Inferior parietal cortex (tissue), 1 donor: Measurements from ENCODE around the gene DCAF7.

Experiments
- DNase-seq: peaks from one replicate; pipeline ENCODE4 v3.0.0-alpha.2; 2016; ENCODE audit errors: extremely low spot score

Gene DCAF7

DNA sequence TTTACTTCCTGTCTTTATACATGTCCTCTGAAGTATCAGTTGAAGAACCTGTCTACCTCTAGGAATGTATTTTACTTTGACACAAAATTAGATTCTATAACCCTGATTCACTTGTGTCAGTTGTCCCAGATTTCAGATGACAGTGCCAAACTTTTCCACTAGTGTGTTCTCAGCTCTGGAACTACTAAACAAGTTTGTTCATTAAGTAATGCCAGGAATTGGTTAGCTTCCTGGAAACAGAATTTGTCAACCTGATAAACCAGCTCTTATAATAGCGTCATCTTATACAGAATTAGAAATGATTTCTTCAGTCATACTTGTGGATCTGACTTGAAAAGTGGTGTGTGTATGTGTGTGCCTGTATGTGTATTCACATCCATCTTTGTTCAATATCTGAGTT is 79.3 kb downstream of the DCAF7 start:
- DNase-seq, result no peak

DNA sequence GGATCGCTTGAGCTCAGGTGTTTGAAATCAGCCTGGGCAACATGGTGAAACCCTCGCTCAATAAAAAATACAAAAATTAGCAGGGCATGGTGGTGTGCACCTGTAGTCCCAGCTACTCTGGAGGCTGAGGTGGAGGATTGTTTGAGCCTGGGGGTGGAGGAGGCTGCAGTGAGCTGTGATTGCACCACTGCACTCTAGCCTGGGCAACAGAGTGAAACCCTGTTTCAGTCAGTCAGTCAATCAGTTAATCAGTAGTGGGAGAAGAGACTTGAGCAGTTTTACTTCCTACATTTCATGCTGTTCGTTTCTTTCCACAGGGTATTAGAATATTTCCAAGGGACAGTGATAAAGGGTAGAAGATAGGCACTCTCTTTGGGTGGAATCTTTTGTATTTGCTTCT is 80.8 kb downstream of the DCAF7 start:
- DNase-seq, result no peak

- no peak for DNase-seq
Measured at GRCh38 chr17:63631626-63632025, 81.3 kb downstream of the DCAF7 start.

- no peak for DNase-seq
Measured at GRCh38 chr17:63633742-63634141, 83.5 kb downstream of the DCAF7 start.

DNA sequence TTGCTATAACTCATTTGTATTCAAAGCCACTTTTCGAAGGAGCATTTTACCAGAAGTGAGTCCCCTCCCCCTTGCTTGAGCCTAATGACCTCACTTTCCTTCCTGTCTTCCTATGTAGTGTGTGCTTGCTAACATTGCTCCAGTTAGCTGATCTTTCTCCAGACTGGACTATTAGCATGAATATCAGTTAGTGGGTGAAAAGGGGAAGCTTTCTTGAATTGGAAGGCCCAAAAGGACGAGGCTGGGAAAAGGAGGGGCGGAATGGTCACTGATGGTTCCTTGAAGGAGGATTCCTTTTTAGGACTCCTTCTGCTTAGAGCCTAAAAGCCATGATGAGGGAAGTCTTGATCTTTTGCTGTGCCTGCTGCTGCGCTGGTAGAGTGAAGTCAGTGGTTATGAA is 83.9 kb downstream of the DCAF7 start:
- DNase-seq, result no peak

- DNase-seq, result no peak
Measured at GRCh38 chr17:63634816-63635215, 84.5 kb downstream of the DCAF7 start.

DNA sequence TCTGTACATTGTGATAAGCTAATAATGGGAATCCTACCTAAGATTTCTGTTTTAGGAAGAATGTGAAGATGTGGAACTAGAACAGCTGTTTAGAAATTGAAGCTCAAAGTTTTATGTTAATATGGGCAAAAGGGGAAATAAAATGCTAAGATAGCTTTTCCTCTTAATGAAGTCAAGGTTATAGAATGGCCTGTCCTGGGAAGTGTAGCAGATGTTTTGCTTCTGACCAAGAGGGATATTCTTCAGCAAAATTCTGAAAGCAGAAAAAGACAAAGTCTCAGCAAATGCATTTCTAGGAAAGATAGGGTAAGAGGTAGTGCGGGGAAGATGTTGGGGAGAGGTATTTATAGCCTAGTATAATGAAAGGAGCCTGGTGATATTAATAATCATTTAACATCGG is 85.0 kb downstream of the DCAF7 start:
- no peak for DNase-seq

DNA sequence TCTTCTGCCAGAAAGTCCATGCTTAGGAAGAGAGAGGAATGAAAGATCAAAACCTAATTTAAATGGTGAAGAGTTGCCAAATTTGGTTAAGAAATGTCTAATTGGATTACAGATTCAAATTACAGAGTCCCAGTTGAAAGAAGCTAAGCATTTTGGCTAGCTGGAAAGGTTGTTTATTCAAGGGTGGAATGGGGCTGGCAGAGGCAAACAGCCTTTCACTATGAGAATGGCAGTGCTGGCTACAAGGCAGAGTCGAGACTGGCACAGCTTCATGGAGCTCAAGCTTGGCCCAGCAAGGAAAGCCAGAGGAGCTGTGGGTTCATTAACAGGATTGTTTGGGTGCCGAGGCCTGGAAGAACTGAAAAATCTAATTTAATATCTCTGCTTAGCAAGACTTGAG is 85.5 kb downstream of the DCAF7 start:
- DNase-seq, result peak; percentile 14

- no peak for DNase-seq
Measured at GRCh38 chr17:63639125-63639524, 88.8 kb downstream of the DCAF7 start.

- no peak for DNase-seq
Measured at GRCh38 chr17:63640038-63640437, 89.8 kb downstream of the DCAF7 start.

DNA sequence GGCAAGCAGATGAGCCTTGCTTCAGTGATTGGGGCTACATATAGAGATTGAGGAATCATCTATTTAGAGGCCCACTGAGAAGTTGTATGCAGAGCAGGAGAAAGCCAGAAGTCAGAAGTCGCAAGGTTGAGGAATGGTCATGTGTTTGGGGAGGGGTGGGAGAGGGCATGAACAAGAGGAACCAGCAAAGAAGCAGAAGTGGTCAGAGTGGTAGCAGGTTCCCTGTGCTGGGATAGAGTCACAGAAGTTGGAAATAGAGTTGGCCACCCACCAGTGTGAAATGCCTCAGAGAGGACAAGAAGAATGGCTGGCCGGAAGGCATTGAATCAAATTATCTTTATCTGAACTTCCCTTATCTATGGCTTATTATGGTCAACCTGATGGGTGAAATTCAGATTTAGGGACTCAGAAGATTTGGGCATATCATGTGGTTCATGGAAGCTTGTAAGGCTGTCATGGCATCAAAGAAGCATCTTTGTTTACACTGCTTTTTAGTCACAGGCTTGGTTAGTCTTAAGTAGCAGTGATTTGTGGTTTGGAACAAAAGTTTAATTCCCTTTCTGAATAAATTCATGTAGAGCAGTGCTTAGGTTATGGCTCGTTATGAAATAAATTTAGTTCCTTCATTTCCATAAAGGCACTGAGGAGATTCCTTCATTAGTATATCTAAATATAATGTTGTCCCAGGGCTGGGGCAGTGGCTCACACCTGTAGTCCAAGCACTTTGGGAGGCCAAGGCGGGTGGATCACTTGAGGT is 91.6 kb downstream of the DCAF7 start:
- DNase-seq, result no peak
